ENCODE measurements around the gene GRIP2.

GRIP2 gene

GRCh38 chr3:14481646-14482036 is 58.5 kb downstream of the GRIP2 start:
- DNase-seq: no peak

- DNase-seq: peak; percentile 6
Measured at GRCh38 chr3:14481018-14481645, 59.0 kb downstream of the GRIP2 start.

GRCh38 chr3:14480207-14481017 is 59.7 kb downstream of the GRIP2 start:
- DNase-seq: no peak

GRCh38 chr3:14479591-14479990 is 60.6 kb downstream of the GRIP2 start:
- DNase-seq: no peak

- DNase-seq: no peak
Measured at GRCh38 chr3:14478956-14479550, 61.1 kb downstream of the GRIP2 start.

- no peak for DNase-seq
Measured at GRCh38 chr3:14477311-14477935, 62.7 kb downstream of the GRIP2 start.

- DNase-seq: no peak
Measured at GRCh38 chr3:14476583-14477265, 63.4 kb downstream of the GRIP2 start.

- DNase-seq: no peak
Measured at GRCh38 chr3:14475621-14476020, 64.5 kb downstream of the GRIP2 start.

- DNase-seq: no peak
Measured at GRCh38 chr3:14474363-14475081, 65.6 kb downstream of the GRIP2 start.

- no peak for DNase-seq
Measured at GRCh38 chr3:14473411-14473891, 66.7 kb downstream of the GRIP2 start.

- DNase-seq: no peak
Measured at GRCh38 chr3:14472471-14473351, 67.4 kb downstream of the GRIP2 start.

- DNase-seq: no peak
Measured at GRCh38 chr3:14471690-14472089, 68.5 kb downstream of the GRIP2 start.

- no peak for DNase-seq
Measured at GRCh38 chr3:14471016-14471415, 69.1 kb downstream of the GRIP2 start.

GRCh38 chr3:14470461-14470860 is 69.7 kb downstream of the GRIP2 start:
- DNase-seq: no peak

GRCh38 chr3:14468621-14468981 is 71.5 kb downstream of the GRIP2 start:
- no peak for DNase-seq

- DNase-seq: no peak
Measured at GRCh38 chr3:14467814-14468620, 72.1 kb downstream of the GRIP2 start.

- no peak for DNase-seq
Measured at GRCh38 chr3:14466179-14466903, 73.8 kb downstream of the GRIP2 start.

- no peak for DNase-seq
Measured at GRCh38 chr3:14465425-14465824, 74.7 kb downstream of the GRIP2 start.

- DNase-seq: no peak
Measured at GRCh38 chr3:14464521-14464920, 75.6 kb downstream of the GRIP2 start.

GRCh38 chr3:14464141-14464465 is 76.0 kb downstream of the GRIP2 start:
- DNase-seq: no peak

Data from DMS 273 treated with DMSO at 0.1 percent for 48 hours (cell line).